DMS114 treated with DMSO at 0.1 percent for 48 hours (cell line): Measurements from ENCODE around the gene RXRA.

ENCODE experiments used
- DNase-seq: peaks from one replicate; lab custom pipeline; 2025; ENCODE audit not compliant: unreplicated experiment; lab: John Stamatoyannopoulos, UW

Gene RXRA

GRCh38 chr9:134442486-134443173 is 116.4 kb downstream of the RXRA start:
- no peak for DNase-seq

GRCh38 chr9:134443174-134444037 is 117.2 kb downstream of the RXRA start:
- DNase-seq: peak; percentile 35

GRCh38 chr9:134444038-134444315 is 117.7 kb downstream of the RXRA start:
- no peak for DNase-seq

GRCh38 chr9:134445000-134445399 is 118.7 kb downstream of the RXRA start:
- no peak for DNase-seq

- DNase-seq: peak; percentile 87
These were observed 123.1 kb downstream of the RXRA start for GRCh38 chr9:134449180-134449916.

- DNase-seq: no peak
These were observed 125.6 kb downstream of the RXRA start for GRCh38 chr9:134451700-134452458.

- DNase-seq: no peak
These were observed 126.5 kb downstream of the RXRA start for GRCh38 chr9:134452728-134453127.

- no peak for DNase-seq
These were observed 127.7 kb downstream of the RXRA start for GRCh38 chr9:134453776-134454475.

GRCh38 chr9:134454476-134454857 is 128.2 kb downstream of the RXRA start:
- DNase-seq: no peak

GRCh38 chr9:134455021-134455471 is 128.8 kb downstream of the RXRA start:
- no peak for DNase-seq

GRCh38 chr9:134455537-134455933 is 129.3 kb downstream of the RXRA start:
- DNase-seq: no peak

- DNase-seq: no peak
These were observed 129.9 kb downstream of the RXRA start for GRCh38 chr9:134455934-134456755.

- DNase-seq: no peak
These were observed 130.6 kb downstream of the RXRA start for GRCh38 chr9:134456756-134457305.

GRCh38 chr9:134457321-134458206 is 131.3 kb downstream of the RXRA start:
- no peak for DNase-seq

- no peak for DNase-seq
These were observed 132.2 kb downstream of the RXRA start for GRCh38 chr9:134458207-134459108.

GRCh38 chr9:134459164-134459563 is 132.9 kb downstream of the RXRA start:
- no peak for DNase-seq

- no peak for DNase-seq
These were observed 133.3 kb downstream of the RXRA start for GRCh38 chr9:134459573-134459972.
